HFF-Myc (cell line): ENCODE measurements around the gene PTGDS.

Experiments
- DNase-seq: peaks from one replicate; pipeline ENCODE4 v3.0.0-alpha.2; 2011; ENCODE audit warnings: low read depth; ENCODE audit errors: extremely low read depth
- H3K4me3 ChIP-seq: replicated peaks from 2 replicates; pipeline ENCODE4 v1.5.1; 2011; ENCODE audit warnings: low read depth, mild to moderate bottlenecking, control low read depth, low read length
- CTCF ChIP-seq: IDR thresholded peaks from 2 replicates; pipeline ENCODE4 v1.5.1; 2012; ENCODE audit warnings: mild to moderate bottlenecking, low read depth, low read length, control low read depth; ENCODE audit errors: missing control alignments

Gene PTGDS

GRCh38 chr9:136950656-136951276, 26.5 kb upstream of the PTGDS start:
- TF ChIP-seq CTCF: no peak
- no peak for DNase-seq
- H3K4me3 ChIP-seq: peak overlapping the region; percentile 48

- H3K4me3 ChIP-seq: no peak within 1 kb of the TSS
- no peak for TF ChIP-seq CTCF
- no peak for DNase-seq
Measured at GRCh38 chr9:136951541-136952320, 25.6 kb upstream of the PTGDS start, which contains the start of gene LCN12. Gene LCN12, plus strand, starts transcription at chr9:136952273. Its CDS starts 55 bp downstream, at chr9:136952328.

- H3K4me3 ChIP-seq: no peak overlapping the region
- no peak for TF ChIP-seq CTCF
- DNase-seq: no peak
Measured at GRCh38 chr9:136952321-136952850, 24.9 kb upstream of the PTGDS start.

- DNase-seq: no peak
- H3K4me3 ChIP-seq: no peak overlapping the region
- no peak for TF ChIP-seq CTCF
Measured at GRCh38 chr9:136952876-136953770, 24.2 kb upstream of the PTGDS start.

GRCh38 chr9:136953771-136954269, 23.5 kb upstream of the PTGDS start:
- no peak overlapping the region for H3K4me3 ChIP-seq
- no peak for DNase-seq
- no peak for TF ChIP-seq CTCF
